Renal cortical epithelial cell (primary cell): ENCODE results near the gene KRT2. TPM values are rescaled to one million over a fixed set of nuclear protein-coding genes. Genes with fewer than 3 reads are reported as not detected.

Source experiments
- total RNA-seq: library from RNA; depleted of rRNA; stranded (reverse); fragments of >200 nt; gene quantifications from 2 replicates; pipeline ENCODE4 v1.2.3, GENCODE V29; 2014

KRT2 gene
- total RNA-seq, 1 donor from 2014 or later: not detected

Other genes starting within 250 kb of the KRT2 start
- gene KRT82, start 245.9 kb downstream of the KRT2 start, total RNA-seq: not detected in 2 replicates
- gene KRT75, start 217.8 kb downstream of the KRT2 start, total RNA-seq: 0.35 TPM in 1 of 2 replicates, not detected in the other
- 0.05 and 2.1 TPM in 2 replicates for gene KRT6B, start 200.1 kb downstream of the KRT2 start, total RNA-seq
- gene KRT6C, start 178.4 kb downstream of the KRT2 start, total RNA-seq: not detected in 2 replicates
- gene KRT6A, start 159.0 kb downstream of the KRT2 start, total RNA-seq: 1.4 and 116 TPM in 2 replicates
- gene KRT5, start 131.8 kb downstream of the KRT2 start, total RNA-seq: 0.70 and 10.2 TPM in 2 replicates
- not detected in 2 replicates for gene KRT71, start 99.1 kb downstream of the KRT2 start, total RNA-seq
- gene KRT74, start 78.4 kb downstream of the KRT2 start, total RNA-seq: not detected in 2 replicates
- gene KRT72, start 50.7 kb downstream of the KRT2 start, total RNA-seq: not detected in 2 replicates
- gene KRT73, start 33.7 kb downstream of the KRT2 start, total RNA-seq: not detected in 2 replicates
- not detected in 2 replicates for gene KRT1, start 28.2 kb upstream of the KRT2 start, total RNA-seq
- not detected in 2 replicates for gene KRT77, start 51.3 kb upstream of the KRT2 start, total RNA-seq
- not detected in 2 replicates for gene KRT76, start 125.1 kb upstream of the KRT2 start, total RNA-seq
- not detected in 2 replicates for gene KRT3, start 143.9 kb upstream of the KRT2 start, total RNA-seq
- gene KRT4, start 161.9 kb upstream of the KRT2 start, total RNA-seq: not detected in 2 replicates
- not detected in 2 replicates for gene KRT79, start 182.1 kb upstream of the KRT2 start, total RNA-seq
- not detected in 2 replicates for gene KRT78, start 196.8 kb upstream of the KRT2 start, total RNA-seq